ENCODE data around the gene AK9.

The AK9 gene

DNA sequence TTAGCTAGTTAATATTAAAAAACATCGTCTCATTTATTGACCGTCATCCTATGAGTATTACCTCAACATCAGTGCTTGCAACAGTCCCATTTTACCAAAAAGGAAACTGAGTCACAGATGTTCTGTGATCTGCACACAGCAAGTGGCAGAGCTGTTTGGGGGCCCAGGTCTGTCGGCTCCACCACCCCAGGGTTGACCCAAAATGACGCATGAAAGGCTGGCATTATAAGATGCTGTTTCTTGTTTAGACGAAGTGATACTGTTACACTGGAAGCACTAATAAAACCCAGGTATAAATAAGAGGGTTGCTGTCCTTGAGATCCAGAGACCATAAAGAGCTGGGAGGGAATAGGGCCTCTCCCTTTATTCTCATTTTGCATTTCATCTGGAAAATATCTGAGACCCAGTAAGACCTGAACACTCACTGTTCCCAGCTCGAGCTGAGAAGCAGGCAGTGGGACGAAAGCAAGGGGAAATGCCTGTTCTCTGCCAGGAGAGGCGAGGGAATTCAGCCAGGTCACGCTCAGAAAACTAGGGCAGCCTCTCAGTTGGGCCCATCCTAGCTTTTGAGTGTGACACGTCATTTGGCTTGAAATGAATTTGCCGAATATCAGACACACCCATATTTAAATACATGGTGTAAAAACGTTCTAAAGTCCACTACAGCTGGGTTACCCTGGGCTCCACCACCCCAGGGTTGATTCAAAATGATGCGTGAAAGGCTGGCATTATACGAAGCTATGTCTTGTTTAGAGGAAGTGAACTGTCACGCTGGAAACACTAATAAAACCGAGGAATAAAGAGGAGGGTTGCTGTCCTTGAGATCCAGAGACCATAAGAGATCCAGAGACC, 234.1 kb downstream of the AK9 start:
- peak; percentile 40 for DNase-seq (ENCODE audit: low read depth)

DNA sequence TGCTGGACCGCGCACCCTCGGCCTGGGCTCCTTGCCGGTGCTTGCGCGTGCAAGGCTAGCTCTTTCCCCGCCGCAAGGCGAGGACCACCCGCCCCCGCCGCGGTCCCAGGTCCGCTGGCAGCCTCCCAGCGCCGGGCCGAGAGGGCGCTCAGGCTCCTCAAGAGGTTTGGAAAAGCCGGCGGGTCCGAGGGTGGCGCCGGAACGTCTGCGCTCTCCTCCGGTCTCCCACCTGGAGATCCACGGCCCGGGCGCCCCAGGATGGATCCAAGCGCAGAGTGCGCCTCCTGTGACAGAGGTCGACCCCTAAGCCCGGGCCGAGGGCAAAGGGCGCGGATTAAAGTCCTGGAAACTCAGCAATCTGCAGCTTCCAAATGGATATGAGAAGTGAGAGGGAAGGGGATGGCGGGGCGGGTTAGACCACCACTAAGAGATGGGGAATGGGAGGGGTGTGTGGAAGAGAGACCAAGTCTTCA, 234.9 kb downstream of the AK9 start:
- no peak for DNase-seq (ENCODE audit: low read depth)

DNA sequence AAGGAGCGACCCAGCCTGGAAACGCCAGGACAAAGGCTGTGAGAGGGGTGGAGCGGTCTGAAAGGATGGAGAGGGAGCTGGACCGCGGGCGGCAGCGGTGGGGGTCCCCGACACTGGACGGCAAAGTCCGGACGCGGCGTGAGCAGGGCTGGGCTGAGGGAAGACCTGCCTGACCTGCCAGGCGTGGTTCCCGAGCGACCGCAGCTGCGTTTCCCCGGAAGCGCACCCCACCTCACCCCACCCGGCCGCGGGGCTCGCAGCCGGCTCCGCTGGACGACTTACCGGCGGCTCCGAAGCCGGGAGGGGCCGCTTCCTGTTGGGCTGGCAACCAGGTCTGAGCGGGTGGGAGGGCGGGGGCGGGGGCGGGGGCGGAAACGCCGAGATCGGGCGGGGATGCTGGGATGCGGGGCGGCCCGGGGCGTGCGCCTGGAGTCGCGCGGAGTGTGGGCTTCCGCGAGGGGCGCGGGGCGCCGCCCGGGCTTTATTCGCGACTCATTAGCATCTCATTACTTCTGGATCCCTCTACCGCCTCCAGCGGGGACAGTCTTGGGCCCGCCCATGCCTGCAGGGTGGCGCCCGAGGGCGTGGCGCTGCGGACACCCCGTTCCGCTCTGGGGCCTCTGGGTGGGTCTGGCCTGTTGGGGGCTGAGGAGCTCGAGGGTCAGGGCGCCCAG, 235.4 kb downstream of the AK9 start, which contains the start of gene MICAL1:
Gene MICAL1, minus strand, starts transcription at position 336 of the 674 bp plus-strand sequence. CDS start 1,576 bp downstream, outside the sequence.
- DNase-seq (ENCODE audit: low read depth), result peak; percentile 26

DNA sequence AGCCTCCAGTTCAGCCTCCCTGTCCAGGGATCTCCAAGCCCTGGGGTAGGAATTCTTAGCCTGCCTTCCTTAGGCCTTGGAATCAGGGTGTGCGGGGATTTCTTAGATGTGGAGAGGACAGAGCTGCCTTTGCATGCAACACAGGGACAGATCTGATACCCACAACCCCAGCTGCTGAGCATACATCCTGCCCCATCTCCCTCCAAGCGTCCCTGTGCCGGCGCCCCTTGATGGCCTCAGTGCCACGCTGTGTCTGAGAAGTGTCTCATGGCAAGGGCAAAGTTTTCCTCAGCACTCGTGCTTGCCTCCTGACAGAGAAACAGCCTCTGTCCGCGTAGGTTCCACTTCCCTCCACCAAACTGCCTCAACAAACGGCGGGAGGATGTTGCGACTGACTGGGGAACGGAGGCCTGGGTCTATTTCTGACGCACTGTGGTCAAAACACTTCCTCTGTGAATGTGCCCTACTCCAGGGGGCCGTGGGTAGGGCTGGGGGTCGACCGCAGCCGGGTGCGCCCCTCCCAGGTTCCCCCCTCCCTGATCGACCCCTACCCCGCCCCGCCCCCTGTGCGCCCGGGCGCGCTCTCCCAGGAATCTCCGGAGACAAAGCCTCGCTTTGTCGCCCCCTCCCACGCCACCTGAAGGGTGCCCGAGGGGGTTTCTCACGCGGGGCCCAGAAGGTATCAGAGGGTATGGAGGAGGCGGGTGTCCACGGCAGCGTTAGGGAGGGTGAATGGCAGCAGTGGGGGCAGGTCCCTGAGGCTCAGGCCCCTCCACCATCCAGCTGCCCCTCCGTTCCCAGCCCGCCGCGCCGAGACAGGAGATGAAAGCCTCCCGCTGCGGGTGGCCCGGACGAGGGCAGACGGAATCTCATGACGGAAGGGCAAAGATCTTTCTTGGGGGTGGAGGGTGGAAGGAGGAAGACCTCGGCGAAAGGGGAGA, 236.2 kb downstream of the AK9 start:
- DNase-seq (ENCODE audit: low read depth), result no peak

DNA sequence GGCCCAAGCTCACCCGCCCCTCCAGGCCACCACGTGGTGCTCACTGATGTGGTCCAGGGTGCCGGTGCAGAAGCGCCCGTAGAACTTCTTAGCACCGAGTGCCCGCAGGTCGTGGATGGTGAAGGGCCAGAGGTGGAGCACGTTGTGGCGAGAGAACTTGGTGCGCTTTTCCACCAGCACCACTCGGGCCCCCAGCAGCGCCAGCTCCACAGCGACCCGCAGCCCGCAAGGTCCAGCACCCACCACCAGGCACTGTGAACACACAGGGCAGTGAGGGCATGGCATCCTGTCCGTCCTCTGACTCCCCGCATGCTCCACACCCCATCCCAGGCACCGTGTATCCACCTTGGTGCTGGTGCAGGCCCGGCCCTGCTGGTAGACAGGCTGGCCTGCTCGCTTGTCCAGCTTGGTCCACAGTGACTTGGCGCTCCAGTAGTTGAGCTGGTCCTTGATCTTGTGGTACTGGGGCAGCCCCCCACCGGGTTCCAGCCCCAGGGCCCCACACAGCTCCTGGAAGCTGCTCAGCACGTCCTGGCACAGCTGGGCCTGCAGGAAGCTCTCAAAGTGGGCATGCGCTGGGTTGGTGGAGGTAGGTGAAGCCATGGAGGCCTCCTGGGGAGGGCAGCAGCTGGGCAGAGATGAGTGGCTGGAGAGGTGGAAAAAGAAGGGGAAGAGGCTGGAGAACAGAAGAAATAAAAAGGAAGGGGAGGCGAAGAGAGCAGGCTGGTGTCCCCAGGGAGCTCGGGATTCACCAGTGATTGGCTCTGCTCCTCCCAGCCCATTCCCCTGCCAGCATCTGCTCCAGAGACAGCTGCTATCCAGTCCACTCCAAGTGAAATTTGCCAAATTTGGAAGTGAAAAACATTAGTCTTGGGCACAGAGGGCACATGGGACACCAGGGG, 237.2 kb downstream of the AK9 start:
- DNase-seq (ENCODE audit: low read depth), result peak; percentile 41

DNA sequence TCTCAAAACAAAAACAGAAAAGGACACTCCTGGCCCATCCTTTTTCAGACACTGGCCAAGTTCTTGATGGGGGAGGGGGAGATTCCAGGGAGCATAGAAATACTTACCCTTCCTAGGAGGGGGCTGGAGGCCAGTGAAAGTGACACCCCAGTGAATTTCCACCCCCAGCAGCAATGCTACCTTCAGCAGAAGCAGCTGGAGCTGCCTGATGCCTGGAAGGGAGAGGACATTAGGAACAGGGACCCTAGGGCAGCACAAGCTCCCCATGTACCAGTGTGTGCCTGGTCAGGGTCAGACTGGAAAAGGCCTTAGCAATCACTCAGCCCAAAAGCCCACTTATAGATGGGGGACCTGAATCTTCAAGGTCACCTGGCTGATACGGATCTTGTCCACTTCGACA, 237.8 kb downstream of the AK9 start:
- DNase-seq (ENCODE audit: low read depth), result no peak

DNA sequence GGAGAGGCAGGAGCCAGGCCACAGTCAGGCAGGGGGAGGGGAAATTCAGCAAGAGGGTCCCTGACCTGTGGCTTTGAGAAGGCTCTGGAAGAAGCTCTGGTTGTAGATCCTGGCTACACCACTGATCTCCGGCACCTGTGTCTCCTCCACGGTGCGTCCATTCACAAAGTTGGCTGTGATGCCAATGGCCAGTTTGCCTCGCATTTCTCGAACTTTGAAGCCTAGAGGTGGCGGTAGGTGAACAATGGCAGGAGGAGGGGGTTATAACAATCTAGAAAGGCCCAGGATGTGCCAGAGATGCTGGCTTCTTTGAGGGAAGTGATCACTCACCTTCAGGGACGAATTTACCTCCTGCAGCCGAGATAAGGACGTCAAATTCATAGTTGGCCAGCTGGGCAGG, 238.8 kb downstream of the AK9 start:
- no peak for DNase-seq (ENCODE audit: low read depth)

DNA sequence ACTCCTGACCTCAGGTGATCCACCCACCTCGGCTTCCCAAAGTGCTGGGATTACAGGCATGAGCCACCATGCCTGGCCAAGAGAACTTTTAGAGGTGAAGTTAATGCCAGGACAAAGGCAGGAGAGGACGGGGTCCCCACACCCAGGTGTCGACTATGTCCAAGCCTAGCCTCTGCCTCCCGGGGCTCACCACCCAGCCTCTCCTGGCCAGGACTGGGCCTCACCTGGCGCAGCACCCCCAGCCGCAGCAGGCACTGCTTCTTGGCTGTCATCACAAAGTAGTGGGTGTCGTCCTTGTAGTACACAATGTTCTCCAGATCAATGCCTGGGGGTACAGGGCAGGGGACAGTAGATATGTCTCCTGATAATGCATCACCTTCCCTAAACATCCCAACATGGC, 239.6 kb downstream of the AK9 start:
- DNase-seq (ENCODE audit: low read depth), result no peak

DNA sequence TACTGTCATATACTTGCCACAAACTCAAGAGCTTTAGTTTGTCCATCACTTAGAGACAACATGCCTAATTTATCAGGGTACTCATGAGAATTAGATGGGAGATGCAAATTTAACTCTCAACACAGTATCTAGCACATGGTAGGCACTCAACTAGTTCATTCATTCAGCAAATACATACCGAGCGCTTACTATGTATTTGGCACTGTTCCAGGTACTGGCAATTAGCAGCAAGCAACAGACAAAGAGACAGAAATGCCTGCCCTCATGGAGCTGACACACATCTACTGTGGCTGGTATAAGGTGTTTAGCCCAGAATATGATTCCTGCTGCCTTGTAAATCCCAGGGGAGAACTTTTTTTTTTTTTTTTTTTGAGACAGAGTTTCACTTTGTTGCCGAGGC, 240.2 kb downstream of the AK9 start:
- DNase-seq (ENCODE audit: low read depth), result no peak

DNA sequence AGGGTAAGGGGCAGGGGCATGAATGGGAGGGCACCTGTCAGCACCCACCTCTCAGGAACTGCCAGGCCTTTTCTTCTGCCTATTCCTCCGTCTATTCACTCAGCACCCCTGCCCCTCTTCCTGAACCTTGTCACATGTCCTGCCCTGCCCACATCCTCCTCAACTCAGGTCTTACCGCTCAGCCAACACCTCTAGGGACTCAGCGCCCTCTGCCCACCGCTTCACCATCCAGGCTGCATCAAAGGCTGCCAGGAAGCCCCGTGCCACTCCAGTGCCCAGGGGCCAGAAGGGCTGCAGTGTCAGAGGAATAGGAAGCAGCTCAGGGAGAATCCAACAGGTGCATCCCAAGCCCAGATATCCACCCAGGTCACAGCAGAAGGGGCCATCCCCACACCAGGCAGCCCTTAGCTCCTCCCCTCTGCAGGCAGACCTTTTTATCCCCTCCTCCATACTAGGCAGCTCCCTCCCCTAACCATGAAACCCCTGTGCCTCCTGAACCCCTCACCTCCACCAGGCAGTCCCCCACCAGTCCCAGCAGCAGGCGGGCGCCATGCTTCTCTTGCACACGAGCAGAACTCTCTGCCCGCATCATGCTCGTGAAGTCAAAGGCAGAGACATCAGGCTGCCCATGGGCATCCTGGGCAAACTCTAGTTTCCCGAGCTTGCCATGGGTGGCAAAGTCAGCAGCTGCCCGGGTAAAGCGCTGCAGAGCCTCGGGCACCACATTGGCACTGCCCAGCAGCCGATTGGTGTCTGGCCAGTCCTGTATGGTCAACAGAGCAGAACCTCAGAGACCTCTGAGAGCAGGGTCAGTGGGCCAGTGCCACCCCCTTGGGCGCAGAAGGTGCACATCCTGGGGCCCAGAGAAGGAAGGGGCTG, 241.0 kb downstream of the AK9 start:
- DNase-seq (ENCODE audit: low read depth), result no peak

DNA sequence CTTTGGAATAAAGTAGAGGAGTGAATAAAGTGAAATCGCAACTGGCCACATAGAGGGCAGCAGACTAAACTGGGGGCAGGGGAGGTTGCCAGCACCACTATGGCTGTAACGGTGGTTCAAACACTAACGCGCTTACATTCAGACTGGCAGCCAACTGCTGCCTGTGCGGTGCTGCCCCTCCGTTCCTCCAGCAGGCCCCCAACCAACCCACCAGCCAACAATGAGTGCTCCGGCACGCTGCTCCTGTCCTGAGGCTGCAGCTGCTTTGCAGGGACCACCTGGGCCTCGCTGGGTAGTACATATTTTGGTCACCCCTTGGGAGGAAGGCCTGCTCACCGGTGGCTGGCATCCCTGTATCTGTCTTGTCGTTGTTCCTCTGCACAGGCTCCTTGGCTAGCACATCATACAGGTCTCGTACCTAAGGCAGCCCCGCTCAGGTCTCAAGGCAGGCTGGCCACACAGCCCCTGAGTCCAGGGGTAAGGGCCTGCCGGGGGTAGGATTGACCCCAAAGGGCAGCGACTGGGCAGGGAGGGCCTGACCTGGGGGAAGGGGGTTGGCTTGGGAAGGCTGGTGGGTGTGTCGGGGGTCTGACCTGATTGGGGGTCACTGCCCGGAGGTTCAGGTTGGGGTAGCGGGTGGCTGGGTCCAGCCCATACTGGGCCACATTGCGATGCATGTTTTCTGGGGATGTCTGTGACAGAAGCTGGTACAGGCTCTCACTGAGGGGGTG, 241.8 kb downstream of the AK9 start:
- no peak for DNase-seq (ENCODE audit: low read depth)

DNA sequence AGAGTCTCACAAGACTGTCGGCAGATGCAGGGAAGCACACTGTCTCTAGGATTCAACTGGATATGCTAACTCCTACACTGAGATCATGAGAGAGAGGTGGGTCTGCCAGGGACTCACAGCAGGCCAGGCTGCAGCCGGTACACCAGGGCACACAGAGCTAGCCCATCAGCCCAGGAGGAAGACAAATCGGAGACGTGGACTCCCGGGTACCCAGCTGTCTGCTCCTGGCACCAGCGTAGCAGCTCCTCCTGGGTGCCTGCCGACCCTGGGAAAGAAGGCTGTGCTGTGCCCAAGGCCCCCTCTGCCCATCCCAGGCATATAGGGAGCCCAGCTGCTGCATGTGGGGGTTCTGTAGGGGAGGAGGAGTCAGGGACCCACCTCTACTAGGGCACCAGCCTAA, 242.4 kb downstream of the AK9 start:
- no peak for DNase-seq (ENCODE audit: low read depth)

DNA sequence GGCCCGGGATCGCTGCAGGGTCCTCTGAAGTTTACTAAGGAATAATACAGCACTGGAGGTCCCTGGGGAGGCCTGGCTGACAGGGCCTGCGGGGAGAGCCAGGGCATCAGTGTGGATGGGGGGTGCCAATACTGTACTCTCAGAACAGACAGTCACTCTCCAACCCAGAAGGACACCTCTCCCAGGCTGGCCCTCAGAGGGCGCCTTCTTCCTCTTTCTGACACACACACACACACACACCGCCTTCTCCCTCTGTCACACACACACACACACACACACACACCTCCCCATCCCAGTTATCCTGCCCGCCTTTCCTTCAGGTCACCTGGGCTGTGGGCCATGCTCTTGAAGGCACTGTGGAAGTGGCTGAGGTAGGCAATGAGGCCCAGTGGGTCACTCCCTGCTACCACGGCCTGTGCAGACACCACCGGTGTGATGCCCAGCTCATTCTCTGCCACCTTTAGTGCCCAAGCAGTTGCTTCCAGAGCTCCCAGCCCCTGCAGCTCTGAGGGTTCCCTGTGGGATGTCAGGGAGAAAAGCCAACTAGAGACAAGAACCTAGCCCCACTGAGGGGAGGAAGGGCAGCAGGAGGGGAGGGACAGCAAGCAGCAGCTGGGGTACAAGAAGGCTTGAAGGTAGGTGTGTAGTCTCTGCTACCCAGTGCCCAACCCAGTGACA, 243.0 kb downstream of the AK9 start:
- DNase-seq (ENCODE audit: low read depth), result no peak

DNA sequence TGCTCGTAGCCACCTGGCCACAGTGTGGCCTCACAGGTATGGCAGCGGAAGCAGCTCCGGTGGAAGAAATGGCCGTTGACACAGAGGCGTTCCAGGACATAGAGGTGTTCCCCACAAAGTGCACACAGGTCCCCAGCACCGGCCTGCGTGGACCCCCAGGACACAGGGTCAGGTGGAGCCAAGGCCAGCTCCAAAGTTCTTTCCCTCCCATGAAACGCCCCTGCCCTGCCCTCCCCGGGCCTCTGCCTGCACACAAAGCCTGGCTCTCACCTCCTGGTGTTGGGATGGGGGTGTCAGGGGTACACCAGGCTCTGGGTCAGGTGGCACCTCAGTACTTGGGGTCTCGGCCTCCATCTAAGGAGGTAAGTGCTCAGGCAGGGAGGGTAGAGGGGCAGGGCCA, 243.9 kb downstream of the AK9 start:
- DNase-seq (ENCODE audit: low read depth), result no peak

DNA sequence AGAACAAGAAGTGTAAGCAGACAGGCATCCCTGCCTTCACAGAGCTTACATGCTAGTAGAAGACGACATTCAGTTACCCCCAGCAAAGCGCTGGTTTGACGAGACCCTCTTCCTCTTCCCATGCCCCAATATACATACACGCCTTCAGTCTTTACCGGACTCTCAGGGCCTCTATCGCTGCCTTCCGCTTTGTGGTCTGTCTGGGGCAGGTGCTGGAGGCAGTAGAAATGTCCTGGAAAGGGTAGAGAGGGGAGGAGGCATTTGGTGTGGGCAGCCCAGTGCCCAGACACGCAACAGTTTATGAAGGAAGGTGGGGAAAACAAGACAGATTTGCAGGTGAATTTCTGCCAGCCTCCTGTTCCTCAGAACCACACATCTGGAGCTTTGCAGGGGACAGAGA, 244.5 kb downstream of the AK9 start:
- DNase-seq (ENCODE audit: low read depth), result no peak

DNA sequence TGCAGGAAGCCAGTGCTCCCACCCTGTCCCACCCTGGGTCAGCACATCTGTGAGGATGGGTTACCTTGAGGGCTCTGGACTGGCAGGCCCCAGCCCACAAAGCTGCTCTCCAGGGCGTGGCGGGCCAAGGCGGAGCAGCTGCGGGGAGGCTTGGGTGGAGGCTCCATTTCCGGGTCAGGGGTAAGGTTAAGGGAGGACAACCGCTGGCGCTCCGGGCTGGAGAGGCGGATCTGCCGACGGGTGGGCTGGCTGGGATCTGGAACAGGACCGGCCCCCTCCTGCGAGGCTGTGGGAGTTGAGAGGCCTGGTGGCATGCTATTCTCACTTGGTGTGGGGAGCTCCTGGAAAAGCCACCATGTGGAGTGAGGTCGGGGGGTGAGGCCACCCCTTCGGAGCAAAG, 244.9 kb downstream of the AK9 start:
- DNase-seq (ENCODE audit: low read depth), result no peak

DNA sequence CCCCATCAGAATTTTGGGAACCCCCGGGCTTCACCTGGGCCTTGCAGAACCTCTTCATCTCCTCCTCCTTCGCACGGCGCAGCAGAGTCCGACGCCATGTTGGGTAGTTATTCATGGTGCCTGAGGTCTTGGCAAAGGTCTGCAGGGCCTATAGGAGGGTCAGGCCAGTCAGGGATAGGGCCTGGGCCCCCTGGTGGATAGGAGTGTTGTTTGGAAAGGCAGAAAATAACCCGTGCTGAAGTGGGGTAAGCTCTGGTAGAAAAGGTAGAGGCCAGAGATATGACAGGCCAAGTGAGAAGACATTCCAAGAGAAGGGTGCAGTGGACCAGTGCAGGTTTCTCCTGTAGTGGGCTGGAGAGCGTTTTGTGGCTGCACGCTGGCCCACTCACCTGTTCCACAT, 245.6 kb downstream of the AK9 start:
- DNase-seq (ENCODE audit: low read depth), result no peak

DNA sequence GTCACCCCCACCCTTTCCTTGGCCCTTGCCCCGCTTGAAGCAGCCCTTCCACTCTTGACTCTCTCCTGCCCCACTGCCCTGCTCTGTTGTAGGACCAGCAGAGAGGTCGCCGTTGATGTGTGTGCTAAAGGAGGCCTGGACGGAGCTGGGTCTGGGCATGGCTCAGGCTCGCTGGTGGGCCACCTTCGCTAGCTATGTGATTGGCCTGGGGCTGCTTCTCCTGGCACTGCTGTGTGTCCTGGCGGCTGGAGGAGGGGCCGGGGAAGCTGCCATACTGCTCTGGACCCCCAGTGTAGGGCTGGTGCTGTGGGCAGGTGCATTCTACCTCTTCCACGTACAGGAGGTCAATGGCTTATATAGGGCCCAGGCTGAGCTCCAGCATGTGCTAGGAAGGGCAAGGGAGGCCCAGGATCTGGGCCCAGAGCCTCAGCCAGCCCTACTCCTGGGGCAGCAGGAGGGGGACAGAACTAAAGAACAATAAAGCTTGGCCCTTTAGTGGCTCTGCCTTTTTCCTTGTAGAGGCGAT, 247.5 kb downstream of the AK9 start:
- DNase-seq (ENCODE audit: low read depth), result no peak

Measured in fibroblast of the conjunctiva (primary cell).